ENCODE results near the gene KRT3.

DNA sequence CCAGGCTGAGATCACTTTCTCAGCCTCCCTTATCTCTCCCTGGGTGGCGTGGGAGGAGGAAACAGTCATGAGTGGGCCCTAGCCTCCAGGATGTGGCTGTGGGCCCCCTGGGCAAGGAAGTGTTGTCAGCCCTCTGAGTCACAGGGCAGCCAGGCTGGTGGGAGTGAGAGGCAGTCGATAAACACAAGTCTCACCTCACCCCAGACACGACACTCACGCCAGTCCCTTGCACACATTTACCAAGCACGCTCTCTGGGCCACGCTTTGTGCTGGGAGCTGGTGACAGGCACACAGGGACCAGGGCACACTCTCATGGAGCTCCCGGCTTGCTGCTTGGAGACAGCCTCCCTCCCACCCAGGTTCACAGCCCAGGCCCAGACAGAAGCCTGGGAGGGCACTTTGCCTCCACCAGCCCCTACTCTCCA lies 40.1 kb upstream of the KRT3 start:
- TF ChIP-seq, protein P1, sequence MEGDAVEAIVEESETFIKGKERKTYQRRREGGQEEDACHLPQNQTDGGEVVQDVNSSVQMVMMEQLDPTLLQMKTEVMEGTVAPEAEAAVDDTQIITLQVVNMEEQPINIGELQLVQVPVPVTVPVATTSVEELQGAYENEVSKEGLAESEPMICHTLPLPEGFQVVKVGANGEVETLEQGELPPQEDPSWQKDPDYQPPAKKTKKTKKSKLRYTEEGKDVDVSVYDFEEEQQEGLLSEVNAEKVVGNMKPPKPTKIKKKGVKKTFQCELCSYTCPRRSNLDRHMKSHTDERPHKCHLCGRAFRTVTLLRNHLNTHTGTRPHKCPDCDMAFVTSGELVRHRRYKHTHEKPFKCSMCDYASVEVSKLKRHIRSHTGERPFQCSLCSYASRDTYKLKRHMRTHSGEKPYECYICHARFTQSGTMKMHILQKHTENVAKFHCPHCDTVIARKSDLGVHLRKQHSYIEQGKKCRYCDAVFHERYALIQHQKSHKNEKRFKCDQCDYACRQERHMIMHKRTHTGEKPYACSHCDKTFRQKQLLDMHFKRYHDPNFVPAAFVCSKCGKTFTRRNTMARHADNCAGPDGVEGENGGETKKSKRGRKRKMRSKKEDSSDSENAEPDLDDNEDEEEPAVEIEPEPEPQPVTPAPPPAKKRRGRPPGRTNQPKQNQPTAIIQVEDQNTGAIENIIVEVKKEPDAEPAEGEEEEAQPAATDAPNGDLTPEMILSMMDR (IDR thresholded peaks at IDR 0.05 in 8 of 11, conservative IDR thresholded peaks at IDR 0.05 in 3 of 11): no peak
- TF ChIP-seq POLR2A (IDR thresholded peaks at IDR 0.05): no peak
- no peak for TF ChIP-seq POLR2AphosphoS5 (IDR thresholded peaks at IDR 0.05)

All from spleen (tissue), 7 donors.